Activated T-cell treated with anti-CD3 and anti-CD28 coated beads, Interleukin-2, amount 50 U/mL, for 1 hour (primary cell): ENCODE results near the gene TAGLN.

ENCODE experiments used
- DNase-seq: peaks from one replicate; pipeline ENCODE4 v3.0.0-alpha.2; 2020

TAGLN gene

DNA sequence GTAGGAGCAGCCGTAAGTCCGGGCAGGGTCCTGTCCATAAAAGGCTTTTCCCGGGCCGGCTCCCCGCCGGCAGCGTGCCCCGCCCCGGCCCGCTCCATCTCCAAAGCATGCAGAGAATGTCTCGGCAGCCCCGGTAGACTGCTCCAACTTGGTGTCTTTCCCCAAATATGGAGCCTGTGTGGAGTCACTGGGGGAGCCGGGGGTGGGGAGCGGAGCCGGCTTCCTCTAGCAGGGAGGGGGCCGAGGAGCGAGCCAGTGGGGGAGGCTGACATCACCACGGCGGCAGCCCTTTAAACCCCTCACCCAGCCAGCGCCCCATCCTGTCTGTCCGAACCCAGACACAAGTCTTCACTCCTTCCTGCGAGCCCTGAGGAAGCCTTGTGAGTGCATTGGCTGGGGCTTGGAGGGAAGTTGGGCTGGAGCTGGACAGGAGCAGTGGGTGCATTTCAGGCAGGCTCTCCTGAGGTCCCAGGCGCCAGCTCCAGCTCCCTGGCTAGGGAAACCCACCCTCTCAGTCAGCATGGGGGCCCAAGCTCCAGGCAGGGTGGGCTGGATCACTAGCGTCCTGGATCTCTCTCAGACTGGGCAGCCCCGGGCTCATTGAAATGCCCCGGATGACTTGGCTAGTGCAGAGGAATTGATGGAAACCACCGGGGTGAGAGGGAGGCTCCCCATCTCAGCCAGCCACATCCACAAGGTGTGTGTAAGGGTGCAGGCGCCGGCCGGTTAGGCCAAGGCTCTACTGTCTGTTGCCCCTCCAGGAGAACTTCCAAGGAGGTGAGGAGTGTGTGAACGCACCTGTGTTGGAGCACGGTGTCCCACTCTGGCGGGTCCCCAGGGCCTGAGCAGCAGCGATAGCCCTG, at the start of gene TAGLN:
TSS of gene TAGLN (plus strand) at position 318 of the 863 bp plus-strand sequence. CDS start 3,644 bp downstream, outside the sequence.
- no peak for DNase-seq

DNA sequence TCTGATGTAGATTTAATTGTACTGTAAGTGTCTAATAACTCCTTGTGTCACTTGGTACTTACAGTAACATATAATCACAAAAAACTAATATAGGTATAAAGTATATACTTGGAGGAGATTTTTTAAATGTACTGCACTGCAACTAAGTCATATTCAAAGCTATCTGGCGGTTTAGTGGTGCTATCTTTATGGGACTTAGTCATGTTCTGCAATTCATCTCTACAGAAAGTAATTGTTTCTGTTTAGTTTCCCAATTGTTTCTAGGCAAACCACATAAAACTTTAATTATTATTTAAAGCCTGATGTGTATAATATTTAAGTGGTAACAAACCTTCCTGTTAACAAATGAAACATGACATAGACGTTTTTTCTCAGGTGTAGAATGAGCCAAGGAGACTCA, 47.1 kb upstream of the TAGLN start:
- DNase-seq, result no peak

DNA sequence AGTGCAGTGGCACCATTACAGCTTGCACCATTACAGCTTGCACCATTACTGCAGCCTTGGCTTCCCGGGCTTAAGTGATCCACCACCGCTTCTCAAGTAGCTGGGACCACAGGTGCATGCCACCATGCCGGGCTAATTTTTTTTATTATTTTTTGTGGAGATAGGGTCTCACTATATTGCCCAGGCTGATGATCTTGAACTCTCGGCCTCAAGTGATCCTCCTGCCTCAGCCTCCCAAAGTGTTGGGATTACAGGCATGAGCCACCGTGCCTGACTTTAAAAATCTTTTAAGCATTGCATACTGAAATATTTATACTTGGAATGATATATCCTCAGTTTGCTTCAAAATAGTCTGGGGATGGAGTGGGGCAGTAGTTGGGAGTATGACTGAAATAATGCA, 44.7 kb upstream of the TAGLN start:
- no peak for DNase-seq

GRCh38 chr11:117157507-117157906, 41.7 kb upstream of the TAGLN start:
- no peak for DNase-seq

- no peak for DNase-seq
Observed at GRCh38 chr11:117159892-117160291, 39.3 kb upstream of the TAGLN start.

- no peak for DNase-seq
Observed at GRCh38 chr11:117160826-117161225, 38.3 kb upstream of the TAGLN start.

GRCh38 chr11:117166491-117166890, 32.7 kb upstream of the TAGLN start:
- no peak for DNase-seq

DNA sequence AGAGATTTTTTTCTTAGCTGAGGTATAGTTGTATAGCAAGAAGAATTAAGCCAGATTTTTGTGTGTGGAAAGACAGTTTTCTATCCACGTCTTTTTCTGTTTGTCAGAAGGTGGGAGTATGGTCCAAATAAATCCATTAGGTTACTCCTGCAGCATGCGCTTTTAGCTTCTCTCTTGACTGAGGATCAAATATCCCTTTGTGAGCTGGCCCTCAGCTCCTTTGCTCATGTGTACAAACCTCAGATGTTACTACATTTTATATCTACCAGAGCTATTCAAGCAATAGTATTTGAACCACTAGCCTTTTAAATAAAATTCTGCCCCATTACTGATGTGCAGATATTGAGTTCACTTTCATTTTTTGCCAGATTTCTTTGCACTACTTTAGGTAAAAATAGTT, 29.4 kb upstream of the TAGLN start:
- DNase-seq, result no peak

DNA sequence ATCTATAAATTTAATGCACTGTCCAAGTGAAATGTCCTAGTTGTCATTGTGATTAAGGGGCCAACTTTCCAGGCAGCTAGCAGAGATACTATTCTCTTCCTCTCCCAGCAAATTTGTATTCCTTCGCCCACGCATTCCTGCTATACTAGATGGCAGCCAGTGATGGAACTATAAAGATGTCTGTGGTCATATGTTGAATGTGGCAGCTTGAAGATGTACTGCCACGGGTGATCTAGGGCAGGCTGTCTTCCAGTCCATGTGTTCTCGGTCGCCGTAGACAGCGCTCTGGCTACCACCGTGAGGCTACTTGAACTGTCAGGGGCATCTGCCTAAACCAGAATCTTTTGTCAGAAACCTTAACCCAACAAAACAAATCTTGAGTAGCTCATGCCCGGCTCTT, 29.0 kb upstream of the TAGLN start:
- no peak for DNase-seq

GRCh38 chr11:117171007-117171403, 28.2 kb upstream of the TAGLN start:
- no peak for DNase-seq

- DNase-seq, result no peak
Observed at GRCh38 chr11:117171404-117172061, 27.6 kb upstream of the TAGLN start.

DNA sequence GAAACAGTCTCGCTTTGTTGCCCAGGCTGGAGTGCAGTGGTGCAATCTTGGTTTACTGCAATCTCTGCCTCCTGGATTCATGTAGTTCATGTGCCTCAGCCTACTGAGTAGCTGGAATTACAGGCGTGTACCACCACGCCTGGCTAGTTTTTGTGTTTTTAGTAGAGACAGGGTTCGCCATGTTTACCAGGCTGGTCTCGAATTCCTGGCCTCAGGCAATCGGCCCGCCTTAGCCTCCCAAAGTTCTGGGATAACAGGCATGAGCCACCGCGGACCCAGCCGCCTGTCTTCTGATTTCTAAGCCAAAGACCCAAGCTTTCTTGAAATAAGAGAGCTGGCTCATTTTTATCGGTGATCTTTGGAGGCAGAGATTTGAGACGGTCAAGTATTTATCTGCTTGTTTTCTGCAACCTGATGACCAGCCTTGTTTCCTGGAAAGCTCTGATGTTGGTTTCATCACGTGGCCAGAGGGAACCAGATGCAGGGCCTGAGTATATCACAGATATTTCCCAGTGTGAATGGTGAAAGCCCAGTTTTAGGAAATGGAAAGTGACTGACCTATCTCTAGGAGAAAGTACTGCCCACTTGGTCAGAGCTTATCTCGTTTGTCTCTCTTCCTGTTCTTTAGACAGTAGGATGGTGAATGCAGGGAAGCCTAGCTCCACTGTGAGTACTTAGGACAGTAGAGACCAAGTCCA, 26.3 kb upstream of the TAGLN start:
- DNase-seq, result no peak

DNA sequence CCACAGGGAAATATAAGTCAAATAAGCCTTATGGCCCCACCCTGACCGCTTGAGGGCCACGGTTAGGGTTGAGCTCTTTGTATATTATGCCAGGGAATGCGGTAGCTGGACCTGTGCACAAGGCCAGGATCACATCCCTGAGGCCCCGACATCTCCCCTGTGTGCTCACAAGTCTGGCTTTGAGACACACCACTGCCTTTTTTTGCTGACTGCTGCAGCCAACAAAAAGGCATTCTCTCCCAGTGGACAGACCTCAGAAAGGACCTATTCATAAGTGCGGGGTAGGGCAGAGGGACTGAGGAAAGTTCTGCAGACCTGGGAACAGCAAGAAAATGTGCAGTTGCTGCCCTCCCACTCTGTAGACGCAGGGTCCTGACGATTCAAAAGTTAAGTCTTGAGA, 24.1 kb upstream of the TAGLN start:
- DNase-seq, result no peak

GRCh38 chr11:117175781-117176180, 23.4 kb upstream of the TAGLN start:
- DNase-seq, result no peak

GRCh38 chr11:117176186-117176585, 23.0 kb upstream of the TAGLN start:
- no peak for DNase-seq

DNA sequence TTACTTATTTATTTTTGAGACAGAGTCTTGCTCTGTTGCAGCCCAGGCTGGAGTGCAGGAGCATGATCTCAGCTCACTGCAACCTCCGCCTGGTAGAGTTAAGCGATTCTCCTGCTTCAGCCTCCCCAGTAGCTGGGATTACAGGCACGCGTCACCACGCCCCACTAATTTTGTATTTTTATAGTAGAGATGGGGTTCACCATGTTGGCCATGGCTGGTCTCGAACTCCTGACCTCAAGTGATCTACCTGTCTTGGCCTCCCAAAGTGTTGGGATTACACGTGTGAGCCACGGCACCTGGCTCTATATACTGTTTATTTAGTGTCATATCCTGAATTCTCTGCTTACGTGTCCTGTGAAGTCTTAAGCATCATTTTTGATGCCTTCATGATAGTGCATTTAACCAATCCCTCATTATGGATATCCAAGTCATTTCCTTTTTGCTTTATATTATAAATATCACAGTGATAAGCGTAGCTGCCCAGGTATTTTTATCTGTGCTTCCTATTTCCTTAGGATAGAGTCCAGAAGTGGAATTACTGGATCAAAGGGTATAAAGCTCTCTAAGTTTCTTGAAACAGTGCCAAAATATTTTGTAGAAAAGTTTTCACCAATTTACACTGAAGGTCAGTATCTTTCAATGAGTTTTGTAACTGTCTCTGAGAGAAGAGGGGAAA, 21.5 kb upstream of the TAGLN start:
- DNase-seq, result no peak

GRCh38 chr11:117178210-117179034, 20.7 kb upstream of the TAGLN start, which contains the start of gene SIDT2:
Gene SIDT2 (plus strand): TSS chr11:117178743. CDS start chr11:117179264, 521 bp downstream.
- peak; percentile 87 for DNase-seq

DNA sequence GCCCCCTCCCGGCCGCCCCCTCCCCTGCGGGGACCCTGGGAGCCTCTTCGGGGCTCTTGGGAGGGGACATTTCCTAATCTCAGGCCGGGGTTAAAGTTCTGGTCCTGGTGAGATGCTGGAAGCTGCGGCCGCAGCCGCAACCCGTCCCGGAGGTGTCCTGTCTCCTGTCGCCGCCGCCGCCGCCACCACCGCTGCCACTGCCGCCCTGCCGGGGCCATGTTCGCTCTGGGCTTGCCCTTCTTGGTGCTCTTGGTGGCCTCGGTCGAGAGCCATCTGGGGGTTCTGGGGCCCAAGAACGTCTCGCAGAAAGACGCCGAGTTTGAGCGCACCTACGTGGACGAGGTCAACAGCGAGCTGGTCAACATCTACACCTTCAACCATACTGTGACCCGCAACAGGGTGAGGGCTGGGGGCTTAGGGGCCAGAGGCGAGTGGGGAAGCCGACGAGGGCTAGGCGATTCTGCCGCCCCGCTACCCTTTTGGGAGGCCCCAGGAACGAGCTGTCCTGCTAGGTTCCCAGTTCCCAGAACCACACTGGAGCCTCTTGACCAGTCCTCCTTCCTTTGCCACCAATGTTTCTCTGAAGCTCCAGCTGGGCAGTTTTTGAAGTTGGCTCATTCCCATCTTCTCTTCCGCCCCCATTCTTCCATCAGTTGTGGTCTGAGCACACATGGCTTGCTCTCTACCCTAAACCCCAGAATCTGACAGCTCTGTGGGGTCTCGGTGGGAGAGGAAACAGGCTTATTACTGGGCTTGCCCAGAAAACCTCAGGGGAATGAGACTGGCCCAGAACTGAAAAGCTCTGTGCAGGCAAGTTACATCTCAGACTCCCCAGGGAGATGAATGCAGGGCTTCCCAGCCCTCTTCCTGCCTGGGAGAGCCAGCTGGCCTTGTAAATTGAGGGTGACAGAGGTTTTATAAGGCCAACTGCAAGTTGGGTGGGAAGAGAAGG, 19.8 kb upstream of the TAGLN start:
- DNase-seq, result peak; percentile 64

DNA sequence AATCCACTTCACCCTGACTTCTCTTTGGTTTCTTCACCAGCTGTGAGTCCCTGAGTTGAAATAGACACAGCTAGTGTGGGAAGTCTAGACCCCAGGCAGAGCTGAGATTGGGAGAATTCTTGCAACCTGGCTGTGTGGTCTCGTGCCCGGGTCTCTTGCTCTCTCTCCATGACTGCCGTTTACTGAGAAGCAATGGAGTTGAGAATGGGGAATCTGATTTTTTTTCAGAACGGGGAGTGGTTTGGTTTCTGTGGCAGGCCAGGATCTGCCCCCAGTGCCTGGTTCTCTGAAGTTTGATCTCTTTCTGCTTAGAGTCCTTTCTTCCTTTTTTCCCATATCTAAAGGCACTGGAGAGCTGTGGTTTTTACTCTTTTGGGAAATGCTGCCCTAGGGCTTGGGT, 19.1 kb upstream of the TAGLN start:
- DNase-seq, result no peak

DNA sequence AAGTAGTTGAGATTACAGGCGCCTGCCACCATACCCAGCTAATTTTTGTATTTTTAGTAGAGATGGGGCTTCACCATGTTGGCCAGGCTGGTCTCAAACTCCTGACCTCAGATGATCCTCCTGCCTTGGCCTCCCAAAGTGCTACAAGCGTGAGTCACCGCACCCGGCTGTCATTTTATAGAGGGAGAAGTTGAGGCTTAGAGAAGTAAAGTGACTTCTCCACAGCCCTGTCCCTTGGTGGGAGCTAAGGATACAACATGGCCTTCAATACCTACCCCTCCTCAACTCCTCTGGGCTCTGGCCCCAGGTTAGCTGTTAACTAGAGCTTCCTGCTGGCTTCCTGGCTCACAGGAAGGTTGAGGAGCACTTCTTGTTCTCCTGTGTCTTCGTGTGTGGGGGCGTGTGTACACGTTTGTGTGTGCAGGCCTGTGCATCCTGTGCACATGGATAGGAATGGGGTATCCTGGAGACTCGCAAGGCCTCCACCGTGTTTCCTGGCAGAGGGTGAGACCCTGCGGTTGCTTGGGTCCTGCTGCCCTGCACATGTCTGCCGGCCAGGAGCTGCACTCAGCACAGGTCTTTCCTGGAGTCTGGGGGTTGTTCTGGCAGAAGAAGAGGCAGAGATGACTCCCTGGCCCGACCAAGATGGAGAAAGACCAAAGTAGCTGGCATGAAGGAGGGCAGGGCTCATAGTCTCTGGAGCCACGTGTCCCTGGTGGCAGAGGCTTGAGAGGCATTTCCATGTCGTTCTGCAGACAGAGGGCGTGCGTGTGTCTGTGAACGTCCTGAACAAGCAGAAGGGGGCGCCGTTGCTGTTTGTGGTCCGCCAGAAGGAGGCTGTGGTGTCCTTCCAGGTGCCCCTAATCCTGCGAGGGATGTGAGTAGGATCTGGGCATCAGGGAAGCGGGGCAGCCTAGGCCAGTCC, 18.2 kb upstream of the TAGLN start:
- peak; percentile 59 for DNase-seq
